IPS-NIHi11 (cell line): ENCODE results near the gene RIC8B.

Experiments
- DNase-seq: peaks from one replicate; pipeline ENCODE4 v3.0.0; 2012; ENCODE audit warnings: mixed read lengths, low spot score

The RIC8B gene

GRCh38 chr12:106868982-106869700 is 94.7 kb downstream of the RIC8B start:
- no peak for DNase-seq

- no peak for DNase-seq
Measured at GRCh38 chr12:106870116-106870515, 95.6 kb downstream of the RIC8B start.

- no peak for DNase-seq
Measured at GRCh38 chr12:106871477-106871876, 97.0 kb downstream of the RIC8B start.

GRCh38 chr12:106873983-106874382 is 99.5 kb downstream of the RIC8B start:
- no peak for DNase-seq

GRCh38 chr12:106878804-106879203 is 104.3 kb downstream of the RIC8B start:
- no peak for DNase-seq

GRCh38 chr12:106879612-106880011 is 105.1 kb downstream of the RIC8B start:
- DNase-seq = no peak

GRCh38 chr12:106883426-106883825 is 108.9 kb downstream of the RIC8B start:
- DNase-seq = no peak

GRCh38 chr12:106885026-106885425 is 110.5 kb downstream of the RIC8B start:
- DNase-seq = no peak

GRCh38 chr12:106885541-106886249 is 111.2 kb downstream of the RIC8B start:
- DNase-seq = no peak

- DNase-seq = no peak
Measured at GRCh38 chr12:106886932-106887331, 112.5 kb downstream of the RIC8B start.

GRCh38 chr12:106888348-106888970 is 114.0 kb downstream of the RIC8B start:
- no peak for DNase-seq

- no peak for DNase-seq
Measured at GRCh38 chr12:106889326-106889725, 114.8 kb downstream of the RIC8B start.

- no peak for DNase-seq
Measured at GRCh38 chr12:106889950-106890626, 115.6 kb downstream of the RIC8B start.

GRCh38 chr12:106892075-106892474 is 117.6 kb downstream of the RIC8B start:
- DNase-seq = no peak

- no peak for DNase-seq
Measured at GRCh38 chr12:106893451-106893850, 119.0 kb downstream of the RIC8B start.

- DNase-seq = no peak
Measured at GRCh38 chr12:106894774-106895173, 120.3 kb downstream of the RIC8B start.

GRCh38 chr12:106896603-106897002 is 122.1 kb downstream of the RIC8B start:
- no peak for DNase-seq

GRCh38 chr12:106897082-106897481 is 122.6 kb downstream of the RIC8B start:
- no peak for DNase-seq

- DNase-seq = peak; percentile 43
Measured at GRCh38 chr12:106897981-106898901, 123.8 kb downstream of the RIC8B start.

- DNase-seq = no peak
Measured at GRCh38 chr12:106900554-106900953, 126.1 kb downstream of the RIC8B start.

GRCh38 chr12:106901276-106901675 is 126.8 kb downstream of the RIC8B start:
- DNase-seq = no peak
